HG03439 (cell line): ENCODE measurements around the gene PTBP2.
"Not testable (repeated sequence)": the region's sequence is repeated elsewhere in the genome, so short reads cannot be mapped to it uniquely, and the experiment has no call there.

Experiments
- ATAC-seq: cut with Tn5 transposase; IDR thresholded peaks from one replicate; pipeline ENCODE4 v1.9.1; 2021; ENCODE audit warnings: mild to moderate bottlenecking, moderate library complexity; ENCODE audit not compliant: unreplicated experiment

The PTBP2 gene

DNA sequence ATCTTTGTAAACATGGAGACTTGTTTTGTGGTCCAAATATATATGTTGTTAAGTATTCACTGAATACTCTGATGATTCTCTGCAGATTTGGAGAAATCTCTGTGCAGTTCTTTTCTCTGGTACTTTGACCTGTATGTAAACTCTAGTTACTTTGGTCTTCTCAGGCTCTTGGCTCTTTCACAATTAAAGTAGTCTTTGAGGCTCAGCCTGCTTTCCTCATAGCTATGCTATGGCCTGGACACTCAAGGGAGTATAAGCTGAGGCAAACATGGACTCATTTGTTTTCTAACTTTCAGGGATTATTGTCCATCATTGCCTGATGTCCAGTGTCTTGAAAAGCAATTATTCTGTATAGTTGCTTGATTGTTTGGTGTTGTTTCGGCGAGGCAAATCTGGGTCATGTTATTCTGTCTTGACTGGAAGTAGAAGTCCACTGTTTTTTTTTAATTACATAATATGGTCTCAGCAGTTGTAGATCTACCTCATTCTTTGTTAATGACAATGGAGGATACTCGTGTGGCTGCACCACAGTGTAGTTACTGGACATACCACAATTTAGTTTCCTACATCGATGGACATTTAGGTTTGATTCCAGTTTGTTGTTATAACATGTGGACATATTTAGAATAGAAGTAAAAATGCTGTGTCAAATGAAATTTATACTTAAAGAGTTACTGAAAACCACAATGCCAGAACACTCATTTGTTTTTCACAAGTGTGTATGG is 9.2 kb downstream of the PTBP2 start:
- ATAC-seq = no peak

DNA sequence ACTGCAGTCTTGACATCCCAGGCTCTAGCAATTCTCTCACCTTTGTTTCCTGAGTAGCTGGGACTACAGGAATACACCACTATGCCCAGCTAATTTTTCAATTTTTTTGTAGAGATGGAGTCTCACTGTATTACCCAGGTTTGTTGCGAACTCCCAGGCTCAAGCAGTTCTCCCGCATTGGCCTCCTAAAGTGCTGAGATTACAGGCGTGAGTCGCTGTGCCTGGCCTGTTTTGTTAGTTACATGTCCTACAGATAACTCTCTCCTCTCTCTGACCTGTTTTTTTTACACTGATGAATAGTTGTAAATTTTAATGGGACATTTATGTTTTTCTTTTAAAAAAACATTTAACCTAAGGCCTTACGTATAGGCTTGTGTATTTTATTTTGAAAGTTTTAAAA is 19.8 kb downstream of the PTBP2 start:
- ATAC-seq = no peak

- no peak for ATAC-seq
Observed at GRCh38 chr1:96746440-96747420, 25.1 kb downstream of the PTBP2 start.

DNA sequence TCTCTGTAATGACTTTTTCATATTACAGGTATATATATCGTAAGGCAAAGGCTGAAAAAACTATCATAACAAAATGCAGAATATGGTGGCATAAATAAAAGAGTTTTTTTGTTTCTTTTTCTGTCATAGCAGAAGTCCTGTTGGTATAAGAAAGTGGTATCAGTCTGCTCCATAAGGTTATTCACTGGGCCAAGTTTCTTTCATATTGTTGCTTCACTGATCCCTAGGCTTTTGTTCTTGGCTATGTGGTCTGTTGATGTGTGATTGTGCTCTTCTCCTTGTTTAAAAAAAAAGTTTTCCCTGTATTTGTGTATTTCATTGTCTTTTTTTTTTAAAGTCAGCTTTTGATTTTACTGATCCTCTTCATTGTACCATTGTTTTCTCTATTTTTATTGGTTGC is 26.0 kb downstream of the PTBP2 start:
- ATAC-seq = no peak

DNA sequence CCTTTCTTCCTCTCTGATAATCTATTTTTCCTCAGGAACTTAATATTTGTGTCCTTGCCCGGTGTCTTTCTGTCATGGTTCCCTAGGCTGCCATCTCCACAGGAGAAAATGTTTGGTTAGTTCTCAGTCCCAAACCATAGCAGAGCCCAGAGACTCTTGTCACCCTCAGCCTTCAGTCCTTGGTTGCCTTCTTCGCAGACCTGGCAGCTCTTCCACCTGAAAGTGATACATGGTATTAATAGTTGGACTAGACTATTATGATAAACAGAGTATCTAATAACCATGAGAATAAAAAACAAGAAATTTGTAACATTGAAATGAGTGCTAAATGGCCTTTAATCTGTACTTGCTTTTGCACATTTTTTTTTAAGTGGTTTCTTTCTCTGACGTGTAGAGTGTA is 26.5 kb downstream of the PTBP2 start:
- ATAC-seq = no peak

- no peak for ATAC-seq
Observed at GRCh38 chr1:96749618-96750017, 28.0 kb downstream of the PTBP2 start.

GRCh38 chr1:96752394-96752793 is 30.8 kb downstream of the PTBP2 start:
- no peak for ATAC-seq

DNA sequence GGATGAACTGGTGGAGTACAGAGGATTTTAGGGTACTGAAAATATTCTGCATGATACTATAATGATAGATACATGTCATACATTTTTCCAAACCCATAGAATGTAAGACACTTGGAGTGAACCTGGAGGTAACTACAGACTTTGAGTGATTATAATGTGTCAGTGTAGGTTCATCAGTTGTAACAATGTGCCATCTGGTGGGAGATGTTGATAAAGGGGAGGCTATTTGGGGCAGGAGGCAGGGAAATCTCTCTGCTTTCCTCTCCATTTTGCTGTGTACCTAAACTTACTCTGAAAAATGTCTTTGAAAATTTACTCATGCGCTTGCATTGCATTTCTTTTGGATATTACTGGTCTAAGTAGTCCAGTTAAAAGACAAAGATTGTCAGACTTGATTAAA is 35.2 kb downstream of the PTBP2 start:
- no peak for ATAC-seq

GRCh38 chr1:96762586-96762985 is 41.0 kb downstream of the PTBP2 start:
- ATAC-seq = not testable (repeated sequence)

DNA sequence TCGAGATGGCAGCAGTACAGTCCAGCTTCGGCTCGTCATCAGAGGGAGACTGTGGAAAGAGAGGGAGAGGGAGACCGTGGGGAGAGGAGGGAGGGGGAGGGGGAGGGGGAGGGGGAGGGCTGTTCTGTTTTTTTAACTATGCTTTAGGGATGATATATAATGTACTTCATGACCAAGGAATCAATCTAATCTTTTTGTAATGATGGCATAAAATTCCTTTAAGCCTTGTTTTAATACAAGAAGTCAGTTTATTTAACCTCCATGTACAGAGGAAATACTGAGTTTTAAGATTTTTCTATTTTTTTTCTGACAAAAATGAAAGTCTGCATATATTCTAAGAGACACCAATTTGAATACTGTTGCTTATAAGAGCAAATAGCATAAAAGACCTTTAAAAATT is 41.9 kb downstream of the PTBP2 start:
- ATAC-seq = no peak

- no peak for ATAC-seq
Observed at GRCh38 chr1:96764469-96764868, 42.9 kb downstream of the PTBP2 start.

GRCh38 chr1:96771847-96772246 is 50.3 kb downstream of the PTBP2 start:
- ATAC-seq = no peak

DNA sequence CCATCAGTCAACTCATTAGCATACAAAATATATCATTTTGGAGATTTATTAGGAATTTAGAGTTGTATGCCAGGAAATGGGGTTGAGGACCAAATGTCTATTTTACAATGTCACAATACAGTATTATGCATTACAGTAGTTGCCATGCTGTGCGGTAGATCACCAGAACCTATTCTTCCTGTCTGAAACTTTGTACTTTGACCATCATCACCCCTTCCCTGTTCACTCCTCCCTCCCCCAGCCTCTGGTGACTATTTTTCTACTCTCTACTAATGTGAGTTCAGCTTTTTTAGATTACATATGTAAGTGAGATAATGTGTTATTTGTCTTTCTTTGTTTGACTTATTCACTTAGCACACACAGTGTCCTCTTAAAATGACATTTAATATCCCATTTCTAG is 50.8 kb downstream of the PTBP2 start:
- no peak for ATAC-seq

DNA sequence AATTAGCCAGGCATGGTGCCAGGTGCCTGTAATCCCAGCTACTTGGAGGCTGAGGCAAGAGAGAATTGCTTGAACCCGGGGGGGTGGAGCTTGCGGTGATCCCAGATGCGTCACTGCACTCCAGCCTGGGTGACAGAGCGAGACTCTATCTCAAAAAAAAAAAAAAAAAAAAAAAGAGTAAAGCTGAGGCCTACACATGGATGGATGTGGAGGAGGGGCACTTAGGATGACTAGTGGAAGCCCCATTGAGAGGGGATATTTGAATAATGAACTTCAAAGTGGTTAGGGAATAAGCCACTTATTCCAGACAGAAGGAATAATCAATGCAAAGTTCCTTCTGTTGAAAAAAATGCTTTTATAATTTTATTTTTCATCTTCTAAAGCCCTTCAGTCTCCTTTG is 51.4 kb downstream of the PTBP2 start:
- no peak for ATAC-seq

DNA sequence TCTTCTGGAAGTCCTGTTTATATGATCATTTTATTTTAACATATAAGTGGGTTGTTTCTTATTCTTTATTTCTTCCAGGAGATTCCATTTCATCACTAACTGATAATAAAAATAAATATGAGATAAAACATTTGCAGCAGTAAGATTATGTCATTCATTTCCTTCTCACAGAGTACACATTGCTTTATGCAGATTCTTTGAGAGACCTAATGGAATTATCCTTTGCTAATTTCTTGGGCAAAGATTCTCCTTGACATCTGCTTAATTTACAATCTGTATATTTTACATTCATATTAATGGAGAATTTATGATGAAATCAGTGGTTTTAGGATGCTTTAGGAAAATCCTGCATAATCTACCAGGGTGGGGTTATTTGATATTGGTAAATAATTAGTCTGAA is 60.6 kb downstream of the PTBP2 start:
- ATAC-seq = no peak

DNA sequence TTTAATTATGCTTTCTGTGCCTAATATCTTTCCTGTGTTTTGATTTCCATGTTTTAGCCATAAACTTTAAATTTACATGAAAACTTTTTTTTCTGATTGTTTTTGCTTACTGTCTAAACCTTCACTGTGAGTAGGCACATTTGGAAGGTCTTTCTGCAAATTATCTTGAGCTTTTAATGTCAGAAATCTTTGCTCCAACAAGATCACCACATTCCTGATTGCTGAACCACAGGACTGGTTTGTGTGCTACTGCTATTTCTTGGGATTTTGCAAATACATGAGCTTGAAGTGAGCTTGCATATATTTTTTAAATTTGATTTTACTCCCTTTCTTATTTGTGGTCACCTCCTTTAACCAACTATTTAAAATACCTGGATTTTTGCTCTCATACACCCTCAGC is 61.3 kb downstream of the PTBP2 start:
- ATAC-seq = no peak

DNA sequence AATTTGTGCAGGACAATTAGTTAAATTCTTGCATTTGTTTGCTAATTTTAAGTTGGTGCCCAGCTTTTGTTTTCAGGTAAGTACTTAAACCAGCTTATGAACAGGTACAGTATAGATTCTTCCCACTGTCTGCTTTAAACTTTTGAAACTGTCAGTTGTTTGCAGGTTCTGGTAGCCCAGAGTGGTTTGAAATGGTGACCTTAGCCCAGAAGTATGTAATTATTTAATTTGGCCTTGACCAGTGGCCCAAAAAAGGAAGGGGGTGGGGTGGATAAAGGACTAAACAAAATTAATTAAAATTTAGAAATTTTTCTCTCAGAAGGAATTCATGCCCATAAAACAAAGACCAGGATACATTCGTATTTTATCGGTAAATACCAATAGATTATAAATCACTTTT is 69.0 kb downstream of the PTBP2 start:
- no peak for ATAC-seq

GRCh38 chr1:96792220-96792619 is 70.6 kb downstream of the PTBP2 start:
- no peak for ATAC-seq

- ATAC-seq = not testable (repeated sequence)
Observed at GRCh38 chr1:96801696-96802095, 80.1 kb downstream of the PTBP2 start.

GRCh38 chr1:96804648-96805047 is 83.1 kb downstream of the PTBP2 start:
- ATAC-seq = no peak

GRCh38 chr1:96808191-96808590 is 86.6 kb downstream of the PTBP2 start:
- no peak for ATAC-seq

DNA sequence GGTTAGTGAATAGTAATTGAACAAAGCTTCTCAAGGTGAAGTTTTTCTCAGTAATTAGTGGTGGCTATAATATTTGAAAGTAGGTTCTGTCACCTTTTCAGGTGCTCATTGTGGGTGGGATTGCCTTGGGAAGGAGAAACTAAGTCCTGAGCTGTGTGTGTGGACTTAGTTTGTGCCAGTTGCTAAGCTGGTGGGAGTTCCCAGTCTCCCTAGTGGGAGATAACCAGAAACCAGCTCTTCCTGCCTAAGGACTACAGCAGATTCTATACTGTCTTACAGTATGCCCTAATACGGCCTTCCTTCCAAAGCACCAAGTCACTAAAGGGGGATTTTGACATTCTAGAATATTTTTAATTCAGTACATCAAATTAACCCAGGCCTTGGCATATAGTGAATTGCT is 94.3 kb downstream of the PTBP2 start:
- ATAC-seq = no peak
